OCI-M2 (cell line): ENCODE data around the gene DICER1.

Source experiments
- DNase-seq: peaks from one replicate; lab custom pipeline; 2025; ENCODE audit not compliant: unreplicated experiment; lab: John Stamatoyannopoulos, UW

Gene DICER1

GRCh38 chr14:95091581-95091980 is 65.7 kb downstream of the DICER1 start:
- DNase-seq = no peak

- DNase-seq = no peak
These were observed 68.7 kb downstream of the DICER1 start for GRCh38 chr14:95088665-95089064.

- DNase-seq = no peak
These were observed 69.7 kb downstream of the DICER1 start for GRCh38 chr14:95087619-95088018.

- DNase-seq = no peak
These were observed 72.0 kb downstream of the DICER1 start for GRCh38 chr14:95085321-95085720.

GRCh38 chr14:95078867-95079266 is 78.5 kb downstream of the DICER1 start:
- no peak for DNase-seq

GRCh38 chr14:95077345-95077744 is 80.0 kb downstream of the DICER1 start:
- no peak for DNase-seq

- DNase-seq = no peak
These were observed 81.5 kb downstream of the DICER1 start for GRCh38 chr14:95075789-95076188.

- DNase-seq = no peak
These were observed 83.4 kb downstream of the DICER1 start for GRCh38 chr14:95073947-95074346.

- no peak for DNase-seq
These were observed 84.9 kb downstream of the DICER1 start for GRCh38 chr14:95072310-95072905.

GRCh38 chr14:95071649-95072280 is 85.6 kb downstream of the DICER1 start:
- no peak for DNase-seq

GRCh38 chr14:95070748-95071435 is 86.4 kb downstream of the DICER1 start:
- no peak for DNase-seq

- DNase-seq = no peak
These were observed 87.8 kb downstream of the DICER1 start for GRCh38 chr14:95069547-95069946.

GRCh38 chr14:95069018-95069417 is 88.3 kb downstream of the DICER1 start:
- DNase-seq = no peak

- DNase-seq = no peak
These were observed 88.8 kb downstream of the DICER1 start for GRCh38 chr14:95068521-95068920.

GRCh38 chr14:95068080-95068479 is 89.2 kb downstream of the DICER1 start:
- no peak for DNase-seq

- no peak for DNase-seq
These were observed 89.8 kb downstream of the DICER1 start for GRCh38 chr14:95067526-95067925.

- DNase-seq = no peak
These were observed 90.8 kb downstream of the DICER1 start for GRCh38 chr14:95066427-95066986.

GRCh38 chr14:95065411-95065810 is 91.9 kb downstream of the DICER1 start:
- DNase-seq = no peak

GRCh38 chr14:95064734-95065133 is 92.6 kb downstream of the DICER1 start:
- DNase-seq = no peak

GRCh38 chr14:95064256-95064655 is 93.1 kb downstream of the DICER1 start:
- no peak for DNase-seq

GRCh38 chr14:95063391-95063790 is 93.9 kb downstream of the DICER1 start:
- no peak for DNase-seq

GRCh38 chr14:95062946-95063345 is 94.4 kb downstream of the DICER1 start:
- no peak for DNase-seq
